Activated T-cell treated with anti-CD3 and anti-CD28 coated beads for 48 hours (primary cell): ENCODE data around the gene PEAK1.
"Not testable (repeated sequence)": the region's sequence is repeated elsewhere in the genome, so short reads cannot be mapped to it uniquely, and the experiment has no call there.

Experiments
- DNase-seq: peaks from one replicate; pipeline ENCODE4 v3.0.0-alpha.2; 2020; ENCODE audit warnings: low read depth

PEAK1 gene

GRCh38 chr15:77420610-77421369, 886 bp upstream of the PEAK1 start, which contains the start of gene HMG20A:
Gene HMG20A (plus strand): TSS chr15:77420888. CDS start chr15:77458408, 37,520 bp downstream.
- peak; percentile 49 for DNase-seq

- DNase-seq, result peak; percentile 51
These were observed 703 bp downstream of the PEAK1 start for GRCh38 chr15:77418966-77419835.

GRCh38 chr15:77418391-77418965, 1.4 kb downstream of the PEAK1 start:
- DNase-seq, result no peak

- no peak for DNase-seq
These were observed 2.3 kb downstream of the PEAK1 start for GRCh38 chr15:77417602-77418001.

GRCh38 chr15:77416954-77417353, 3.0 kb downstream of the PEAK1 start:
- no peak for DNase-seq

GRCh38 chr15:77416148-77416455, 3.8 kb downstream of the PEAK1 start:
- no peak for DNase-seq

- DNase-seq, result no peak
These were observed 4.3 kb downstream of the PEAK1 start for GRCh38 chr15:77415450-77416147.

- DNase-seq, result no peak
These were observed 5.0 kb downstream of the PEAK1 start for GRCh38 chr15:77414789-77415442.

GRCh38 chr15:77413699-77414349, 6.1 kb downstream of the PEAK1 start:
- no peak for DNase-seq

- no peak for DNase-seq
These were observed 6.8 kb downstream of the PEAK1 start for GRCh38 chr15:77412972-77413698.

- no peak for DNase-seq
These were observed 8.3 kb downstream of the PEAK1 start for GRCh38 chr15:77411619-77411976.

GRCh38 chr15:77410701-77411618, 8.9 kb downstream of the PEAK1 start:
- DNase-seq, result no peak

- not testable (repeated sequence) for DNase-seq
These were observed 9.8 kb downstream of the PEAK1 start for GRCh38 chr15:77410157-77410500.

- DNase-seq, result no peak
These were observed 10.4 kb downstream of the PEAK1 start for GRCh38 chr15:77409259-77410156.

- DNase-seq, result no peak
These were observed 13.1 kb downstream of the PEAK1 start for GRCh38 chr15:77406846-77407245.

- not testable (repeated sequence) for DNase-seq
These were observed 13.6 kb downstream of the PEAK1 start for GRCh38 chr15:77406173-77406759.

- DNase-seq, result no peak
These were observed 17.0 kb downstream of the PEAK1 start for GRCh38 chr15:77402740-77403379.

GRCh38 chr15:77400258-77400657, 19.6 kb downstream of the PEAK1 start:
- no peak for DNase-seq
